Motor neuron (in vitro differentiated cells): ENCODE results near the gene MICAL3. TPM values are rescaled to one million over a fixed set of nuclear protein-coding genes. Genes with fewer than 3 reads are reported as not detected.

ENCODE experiments used
- ATAC-seq, 8 experiments: fragments of 200-7000 bp; cut with Tn5 transposase; replicated peaks in 6 of 8; 2 replicates each; pipeline ENCODE4 v1.8.0; 2021; ENCODE audit warnings: mild to moderate bottlenecking in 8 of 8, moderate library complexity in 8 of 8
- H3K27ac ChIP-seq, 2 donors: fragments of 250-450 bp; sonication (Bioruptor Pico); 2 replicates each; pipeline ENCODE4 v1.9.0; 2021; ENCODE audit warnings: antibody characterized with exemption in 2 of 2, mild to moderate bottlenecking in 2 of 2, moderate library complexity in 1 of 2
- H3K4me1 ChIP-seq, 2 donors: fragments of 250-450 bp; sonication (Bioruptor Pico); replicated peaks in 1 of 2; 2 replicates each; pipeline ENCODE4 v1.6.1; 2021; ENCODE audit warnings: antibody characterized with exemption in 2 of 2, mild to moderate bottlenecking in 2 of 2, moderate library complexity in 1 of 2
- H3K4me3 ChIP-seq, 5 donors: fragments of 250-450 bp; sonication (Bioruptor Pico); 2 replicates each; pipeline ENCODE4 v1.9.0; 2021; ENCODE audit warnings: antibody characterized with exemption in 5 of 5, mild to moderate bottlenecking in 5 of 5, moderate library complexity in 4 of 5
- WGBS, 10 experiments: fragments of 450-650 bp; shearing (Covaris generic); methylation state at CpG; one replicate each; pipeline ENCODE4 v1.0.0; 2022; 5-methylcytosine and 5-hydroxymethylcytosine counted together
- in situ Hi-C, 9 experiments: fragments of 400-800 bp; cut with MboI; loops; one replicate each; pipeline ENCODE4 v1.15.0; 2021; ENCODE audit warnings: low sequenced_read_pairs in 9 of 9, low pct_unique_long_range_greater_than_20kb in 2 of 9; ENCODE audit not compliant: unreplicated experiment in 9 of 9
- total RNA-seq, 8 experiments: library from RNA; unstranded; fragments of 300-600 nt; gene quantifications; 2 replicates each; pipeline versions ENCODE4 v1.2.3 to v1.2.4, GENCODE V29; 2022

Gene MICAL3
- total RNA-seq, 8 experiments from 2014 or later: 15.2 to 46.0 (median 20.4) TPM

DNA sequence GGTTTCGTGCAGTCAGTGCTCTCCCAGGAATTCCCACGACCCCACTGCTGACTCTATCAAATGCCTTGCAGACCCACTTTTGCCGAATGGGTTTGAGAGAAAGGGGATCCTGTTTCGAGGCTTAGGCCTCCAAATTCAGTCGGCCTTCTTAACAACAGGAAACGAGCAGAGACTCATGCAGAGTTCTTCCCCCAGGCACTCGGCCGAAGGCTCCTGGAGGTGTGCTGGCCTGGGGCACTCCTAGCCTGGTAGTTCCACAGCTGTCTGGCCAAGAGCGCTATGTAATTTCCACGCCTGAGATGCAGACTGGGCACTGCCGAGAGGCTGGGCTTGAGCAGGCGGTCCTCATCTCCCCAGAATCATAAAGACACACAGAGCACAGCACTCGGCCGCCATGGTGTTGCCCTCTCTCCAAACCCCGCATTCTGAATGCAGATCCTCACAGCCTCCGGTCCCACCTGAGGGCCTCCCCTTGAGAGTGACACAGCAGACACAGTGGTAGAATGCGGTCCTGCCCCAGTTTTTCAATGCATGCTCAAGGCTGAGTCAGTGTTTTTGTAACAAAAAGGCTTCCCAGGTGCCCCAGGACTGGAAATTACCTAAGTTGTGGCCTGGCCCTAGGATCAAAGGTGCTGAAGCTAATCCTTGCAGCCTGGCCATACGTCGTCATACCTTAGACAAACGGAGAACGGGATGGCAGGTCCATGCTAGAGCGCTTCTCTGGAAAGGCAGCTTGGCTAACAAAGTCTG is 219.9 kb downstream of the MICAL3 start:
- WGBS, 10 experiments: 60 to 100% (median 94%) methylated on average over 2 to 15 of the region's 22 CpGs; no CpG with 5 or more reads in 2 of the 10 experiments
- no peak for ATAC-seq
- Histone ChIP-seq H3K4me1 (no peaks in the 10 kb centered on the region), H3K4me3 (no peak overlapping the region), H3K27ac (no peak overlapping the region)
- in situ Hi-C loops: loop anchor here in 1 of 9 experiments (25.0 kb wide), 1 partner anchor 92 kb away; no protein-coding TSS in a partner anchor

DNA sequence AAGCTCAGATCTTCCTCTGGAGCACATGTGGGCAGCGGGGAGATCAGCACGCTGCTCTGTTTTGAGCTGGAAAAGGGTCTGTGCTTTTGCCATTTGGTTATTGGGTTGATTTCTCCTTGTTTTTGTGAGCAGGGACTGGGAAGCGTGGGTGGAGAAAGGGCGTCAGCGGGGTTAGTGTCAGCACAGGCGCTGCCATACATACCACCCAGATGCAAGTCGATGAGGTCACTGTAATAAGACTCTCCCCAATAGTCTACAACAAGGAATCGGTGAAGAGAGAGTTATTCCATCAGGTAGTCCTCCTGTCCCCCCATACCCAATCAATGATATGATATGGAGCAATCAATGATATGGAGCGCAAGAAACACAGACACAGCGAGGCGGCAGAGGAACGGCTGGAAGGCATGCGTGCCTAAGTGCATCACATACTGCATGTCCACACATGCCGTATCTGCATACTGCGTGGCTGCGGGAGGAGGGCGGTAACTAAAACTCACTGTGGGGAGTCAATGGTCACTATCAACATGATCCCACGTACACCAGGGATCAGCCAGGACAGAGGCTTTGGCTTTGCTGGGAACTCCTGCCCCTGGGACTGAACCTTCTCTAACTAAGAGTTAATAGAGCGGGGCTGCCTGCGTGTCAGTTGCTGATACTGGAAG is 220.6 kb downstream of the MICAL3 start:
- in situ Hi-C loops: loop anchor here in 1 of 9 experiments (25.0 kb wide), 1 partner anchor 91 kb away; no protein-coding TSS in a partner anchor
- ATAC-seq: peak in 3 of 8 experiments; percentile 21 to 76 (median 47)
- Histone ChIP-seq H3K27ac (no peak overlapping the region), H3K4me1 (no peaks in the 10 kb centered on the region), H3K4me3 (no peak overlapping the region)
- WGBS, 10 experiments: 72 to 100% (median 95%) methylated on average over 1 to 15 of the region's 20 CpGs; no CpG with 5 or more reads in 2 of the 10 experiments

DNA sequence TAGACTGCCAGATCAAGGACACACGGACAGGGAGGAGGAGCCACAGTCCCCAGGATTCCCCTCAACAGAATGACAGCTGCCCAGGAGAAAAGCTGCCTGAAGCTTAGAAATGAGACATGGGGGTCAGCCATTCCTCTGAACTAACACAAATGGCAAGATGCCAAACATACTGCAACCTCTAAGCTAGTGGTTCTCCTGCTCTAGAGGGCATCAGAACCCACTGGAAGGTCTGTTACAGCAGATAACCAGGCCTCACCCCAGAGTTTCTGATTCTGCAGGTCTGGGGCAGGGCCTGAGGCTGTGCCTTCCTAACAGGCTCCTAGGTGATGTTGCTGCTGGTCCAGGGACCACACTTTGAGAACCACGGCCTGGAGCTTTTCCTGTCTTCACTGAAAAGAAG is 221.5 kb downstream of the MICAL3 start:
- in situ Hi-C loops: loop anchor here in 1 of 9 experiments (25.0 kb wide), 1 partner anchor 91 kb away; no protein-coding TSS in a partner anchor
- Histone ChIP-seq H3K27ac (no peak overlapping the region), H3K4me1 (no peaks in the 10 kb centered on the region), H3K4me3 (no peak overlapping the region)
- ATAC-seq: no peak
- 80 to 100% (median 100%) methylated on average over 1 of the region's 2 CpGs; no CpG with 5 or more reads in 4 of the 10 experiments for WGBS, 10 experiments

DNA sequence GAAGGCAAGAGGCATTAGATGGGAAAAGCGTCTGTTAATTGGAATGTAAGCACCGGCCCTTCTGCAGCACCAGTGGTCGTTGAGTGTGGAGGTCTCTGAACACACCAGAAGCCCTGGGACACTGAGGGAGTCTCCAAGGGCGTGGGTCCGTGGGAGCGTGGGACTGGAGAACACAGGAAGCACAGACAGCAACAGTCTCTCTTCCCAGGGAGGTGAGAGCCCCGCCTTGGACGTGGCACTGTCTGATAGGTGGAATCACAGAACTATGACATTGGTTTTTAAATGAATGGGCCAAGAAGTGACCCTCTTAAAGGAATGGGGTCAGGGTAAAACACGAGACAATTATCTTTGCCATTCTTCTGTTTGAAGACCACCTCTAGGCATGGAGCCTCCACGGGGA is 221.9 kb downstream of the MICAL3 start:
- WGBS, 10 experiments: 78 to 100% (median 95%) methylated on average over 1 to 10 of the region's 10 CpGs; no CpG with 5 or more reads in 5 of the 10 experiments
- Histone ChIP-seq H3K4me3 (no peak overlapping the region), H3K4me1 (no peaks in the 10 kb centered on the region), H3K27ac (no peak overlapping the region)
- in situ Hi-C loops: loop anchor here in 1 of 9 experiments (25.0 kb wide), 1 partner anchor 90 kb away; no protein-coding TSS in a partner anchor
- ATAC-seq: no peak

DNA sequence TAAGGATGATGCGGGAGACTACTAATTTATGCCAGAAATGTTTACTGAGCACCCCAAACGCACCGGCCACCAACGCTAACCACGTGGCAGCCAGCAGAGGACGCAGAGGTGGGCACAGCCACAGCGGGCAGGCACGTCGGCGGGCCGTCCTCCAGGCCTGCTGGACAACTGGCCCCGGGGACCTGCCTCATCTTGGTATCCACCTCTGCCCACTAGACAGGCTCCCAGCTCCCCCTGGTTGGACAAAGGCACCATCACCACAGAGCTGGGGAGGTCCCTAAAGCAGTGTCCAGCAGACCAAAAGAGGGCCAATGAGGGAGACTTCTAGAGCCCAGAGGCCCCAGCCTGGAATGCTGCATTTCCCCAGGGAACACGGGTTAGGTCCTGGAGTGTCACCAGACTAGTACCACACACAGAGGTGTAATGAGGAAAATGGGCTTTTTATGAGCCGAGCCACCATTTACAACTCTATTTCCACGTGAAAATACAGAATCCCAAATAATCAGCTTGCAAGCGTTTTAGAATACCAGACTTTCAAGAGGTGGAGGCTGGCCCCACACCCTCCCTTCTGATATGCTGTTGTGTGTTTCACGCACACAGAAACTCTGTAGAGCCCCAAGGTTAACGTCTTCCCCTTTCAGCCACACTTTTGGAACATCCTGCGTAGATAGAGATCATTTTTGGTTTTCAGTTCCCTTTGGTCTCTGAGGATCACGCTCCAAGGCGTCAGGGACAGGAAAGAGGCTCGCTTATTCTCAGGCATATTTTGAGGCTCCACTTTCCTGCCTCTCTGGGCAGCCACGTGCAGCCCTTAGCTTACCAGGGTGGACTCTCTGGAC is 226.4 kb downstream of the MICAL3 start:
- Histone ChIP-seq H3K27ac (no peak overlapping the region), H3K4me1 (no peaks in the 10 kb centered on the region), H3K4me3 (no peak overlapping the region)
- WGBS, 10 experiments: 89 to 100% (median 94%) methylated on average over 2 to 16 of the region's 23 CpGs; no CpG with 5 or more reads in 2 of the 10 experiments
- in situ Hi-C loops: no loop called here
- no peak for ATAC-seq

DNA sequence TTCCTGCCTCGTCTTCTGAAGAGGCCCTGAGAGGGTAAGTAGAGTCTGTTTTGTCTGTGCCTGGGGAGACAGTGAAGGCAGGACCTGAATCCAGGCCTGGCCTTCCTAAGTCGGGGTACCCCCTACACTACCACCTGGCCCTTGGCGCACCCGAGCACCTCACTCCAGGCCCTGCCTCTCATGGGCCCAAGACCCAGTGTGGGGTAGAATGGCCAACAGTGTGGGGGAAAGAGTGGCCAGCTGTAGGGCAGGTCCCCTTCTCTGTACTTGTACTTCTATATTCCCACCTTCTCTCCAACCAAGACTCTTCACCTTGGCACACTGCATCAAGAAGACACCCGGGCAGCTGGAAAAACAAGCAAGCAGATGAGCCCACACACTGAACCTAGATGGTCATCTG is 227.7 kb downstream of the MICAL3 start:
- WGBS, 10 experiments: 80 to 100% (median 80%) methylated on average over 1 to 2 of the region's 5 CpGs; no CpG with 5 or more reads in 5 of the 10 experiments
- ATAC-seq: no peak
- in situ Hi-C loops: no loop called here
- no peak overlapping the region for H3K27ac ChIP-seq
- no peak overlapping the region for H3K4me3 ChIP-seq
- H3K4me1 ChIP-seq: no peaks in the 10 kb centered on the region

DNA sequence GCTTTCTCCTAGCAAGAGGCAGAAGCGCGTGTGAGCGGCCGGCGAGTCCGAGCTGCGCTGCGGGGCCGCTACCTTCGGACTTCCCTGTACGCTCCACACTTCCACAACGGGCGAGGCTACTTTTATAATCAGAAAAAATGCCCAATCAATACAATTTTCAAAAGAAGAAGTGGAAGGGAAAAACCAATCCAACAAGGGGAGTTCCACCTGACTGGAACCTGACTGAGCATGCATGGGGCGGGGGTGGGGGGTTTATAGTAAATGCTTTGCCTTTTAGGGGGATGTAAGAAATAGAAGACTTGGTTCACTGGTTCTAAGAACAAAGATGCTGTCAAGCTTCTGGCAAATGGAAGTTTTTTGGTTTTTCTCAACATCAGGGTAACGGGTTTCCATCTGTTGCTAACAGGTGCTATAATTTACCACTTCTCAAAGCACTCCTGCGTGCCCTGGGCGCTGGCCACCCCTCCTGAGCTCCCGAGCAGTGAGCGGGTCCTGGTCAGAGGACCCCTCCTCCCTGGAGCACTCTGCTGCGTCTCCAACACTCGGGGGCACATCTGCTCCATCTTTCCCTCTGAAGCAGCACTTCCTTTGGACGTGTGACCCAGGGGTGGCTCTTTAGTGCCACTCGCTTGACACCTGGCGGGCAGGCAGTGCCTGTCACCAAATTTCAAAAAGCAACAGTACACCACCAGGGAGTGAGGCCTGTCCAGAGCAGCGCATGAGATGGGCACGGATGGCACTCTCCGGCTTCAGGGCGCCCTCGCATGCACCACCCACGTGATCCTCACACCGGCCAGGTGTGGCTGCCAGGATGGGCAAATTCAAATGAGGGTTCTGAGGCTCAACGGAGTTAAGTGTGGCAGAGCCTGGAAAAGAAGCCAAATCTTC is 228.5 kb downstream of the MICAL3 start:
- Histone ChIP-seq H3K27ac (no peak overlapping the region), H3K4me3 (no peak overlapping the region), H3K4me1 (no peaks in the 10 kb centered on the region)
- no peak for ATAC-seq
- 80 to 99% (median 92%) methylated on average over 2 to 14 of the region's 32 CpGs; no CpG with 5 or more reads in 4 of the 10 experiments for WGBS, 10 experiments
- in situ Hi-C loops: no loop called here

DNA sequence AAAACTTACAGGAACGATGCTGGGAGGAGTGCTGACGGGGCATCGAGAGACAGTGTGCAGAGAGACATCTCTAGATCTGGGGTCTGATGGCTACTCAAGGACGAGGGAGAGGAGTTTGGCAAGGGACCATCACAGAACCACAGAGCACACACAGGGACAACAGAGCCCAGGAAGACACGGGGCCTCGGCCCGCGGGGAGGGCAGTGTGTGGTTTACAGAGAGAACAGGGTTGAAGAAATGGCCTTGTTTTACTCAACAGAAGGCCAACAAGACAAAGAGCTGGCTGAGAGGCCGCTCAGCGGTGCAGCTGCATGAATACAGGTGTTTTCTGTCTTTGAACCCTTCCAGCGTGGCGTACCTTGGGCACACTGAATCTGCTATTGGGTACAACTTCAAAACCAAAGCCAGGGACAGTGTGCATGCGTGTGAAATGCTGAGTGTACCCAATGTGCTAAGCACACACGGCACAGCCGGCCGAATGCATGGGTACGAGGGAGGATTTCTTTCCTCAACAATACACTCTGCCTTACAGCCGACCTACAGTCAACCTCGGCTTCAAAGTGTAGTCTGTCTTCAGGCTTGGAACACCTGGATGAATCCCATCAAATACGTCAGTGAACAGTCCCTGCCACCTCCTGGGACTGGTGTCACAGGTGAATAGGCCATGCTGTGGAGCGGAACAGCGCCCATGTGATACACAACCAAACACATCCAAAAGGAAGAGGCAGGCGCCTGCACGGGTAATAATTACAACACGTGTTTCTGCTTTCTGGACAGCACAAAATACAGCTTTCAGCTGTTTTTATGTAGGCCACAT is 229.4 kb downstream of the MICAL3 start:
- no peak overlapping the region for H3K4me3 ChIP-seq
- 87 to 100% (median 94%) methylated on average over 2 to 16 of the region's 25 CpGs; no CpG with 5 or more reads in 2 of the 10 experiments for WGBS, 10 experiments
- in situ Hi-C loops: no loop called here
- no peak for ATAC-seq
- H3K27ac ChIP-seq: no peak overlapping the region
- H3K4me1 ChIP-seq: no peaks in the 10 kb centered on the region

DNA sequence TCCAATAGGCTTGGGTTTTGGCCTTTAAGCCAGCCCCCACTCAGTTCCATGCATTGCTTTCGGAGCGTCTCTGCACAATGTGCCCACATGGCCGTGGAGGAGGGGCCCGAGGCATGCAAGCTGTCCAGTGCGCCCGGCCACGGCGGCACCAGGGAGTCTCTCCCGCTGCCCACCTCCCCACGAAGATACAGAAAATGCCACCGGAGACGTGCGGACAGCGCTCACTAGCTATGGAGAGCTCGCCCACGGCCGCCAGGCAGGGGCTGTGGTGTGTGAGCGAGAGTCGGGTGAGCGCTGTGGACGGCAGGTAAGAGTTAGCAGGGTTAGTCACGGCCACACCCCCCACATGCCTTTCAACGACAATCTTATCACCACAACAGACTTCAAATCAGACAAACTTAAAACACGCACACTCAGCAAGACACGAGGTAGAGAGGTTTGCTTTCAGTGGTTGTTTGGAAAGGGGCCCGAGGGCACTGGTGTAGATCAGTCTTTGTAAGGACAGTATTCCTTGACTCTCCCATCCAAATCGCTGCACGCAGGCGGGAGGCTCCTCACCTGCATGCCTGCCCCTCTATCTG is 231.4 kb downstream of the MICAL3 start:
- Histone ChIP-seq H3K27ac (no peak overlapping the region), H3K4me3 (no peak overlapping the region), H3K4me1 (no peaks in the 10 kb centered on the region)
- in situ Hi-C loops: no loop called here
- ATAC-seq: no peak
- 76 to 100% (median 93%) methylated on average over 2 to 8 of the region's 29 CpGs; no CpG with 5 or more reads in 3 of the 10 experiments for WGBS, 10 experiments

DNA sequence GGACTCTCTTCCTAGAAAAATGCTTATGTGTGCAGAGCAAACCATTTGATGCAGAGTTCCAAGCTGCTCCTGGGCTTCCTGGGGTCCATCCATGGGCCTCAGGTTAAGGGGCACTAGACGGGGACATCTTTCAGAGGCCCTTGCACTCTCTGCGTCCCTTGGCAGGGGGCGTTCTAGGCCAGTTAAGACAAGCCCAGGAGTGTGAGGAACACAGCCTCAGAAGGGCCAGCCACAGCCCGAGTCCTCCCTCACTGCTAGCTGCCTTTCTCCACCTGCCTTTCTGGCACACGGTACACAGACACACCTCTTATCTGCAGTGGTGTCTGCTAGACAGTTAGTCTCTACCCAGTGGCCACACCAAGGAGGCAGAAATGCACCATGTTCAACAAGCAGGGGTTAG is 232.1 kb downstream of the MICAL3 start:
- WGBS, 10 experiments: 33 to 100% (median 64%) methylated on average over 1 to 4 of the region's 5 CpGs; no CpG with 5 or more reads in 4 of the 10 experiments
- ATAC-seq: peak in 2 of 8 experiments; percentile 34 to 56
- Histone ChIP-seq H3K4me3 (no peak overlapping the region), H3K4me1 (peaks cover under 1 to 1% of the 10 kb centered on the region in 2 donors), H3K27ac (no peak overlapping the region)
- in situ Hi-C loops: no loop called here

DNA sequence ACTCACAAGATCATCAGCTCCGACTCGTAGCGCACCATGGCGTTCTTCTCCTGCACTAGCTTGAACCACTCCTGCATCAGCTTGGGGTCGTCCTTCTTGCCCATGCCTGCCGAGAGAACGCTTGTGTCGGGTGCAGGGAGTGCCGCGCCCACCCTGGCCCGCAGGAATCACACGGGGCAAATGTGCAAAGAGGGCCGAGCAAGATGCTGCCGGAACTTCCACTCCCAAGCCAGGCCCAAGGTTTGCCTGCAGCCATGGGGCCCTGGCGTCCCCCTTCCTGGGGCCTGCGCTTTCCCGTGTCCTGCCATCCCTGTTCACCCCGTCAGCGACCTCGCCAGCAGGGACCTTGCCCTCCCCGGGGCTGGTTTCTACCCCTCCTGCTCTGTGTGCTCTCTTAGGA is 233.2 kb downstream of the MICAL3 start:
- in situ Hi-C loops: no loop called here
- 76 to 92% (median 89%) methylated on average over 5 to 14 of the region's 21 CpGs; no CpG with 5 or more reads in 6 of the 10 experiments for WGBS, 10 experiments
- Histone ChIP-seq H3K4me1 (peaks cover 12% of the 10 kb centered on the region in 2 donors), H3K27ac (no peak overlapping the region), H3K4me3 (no peak overlapping the region)
- no peak for ATAC-seq
